Endothelial cell of umbilical vein (primary cell): ENCODE measurements around the gene DCTD. TPM values are rescaled to one million over a fixed set of nuclear protein-coding genes. Genes with fewer than 3 reads are reported as not detected.

Experiments used
- BruUV-seq: library from RNA; stranded (reverse); fragments of 400-500 nt; replicated peaks from 2 replicates; lab custom pipeline; 2021; lab: Mats Ljungman, UMichigan
- CTCF ChIA-PET: fragments of 300-600, 350-600 bp; sonication (Branson Sonifier 250); formaldehyde crosslinking; loops from one replicate; lab custom pipeline; 2021; ENCODE audit warnings: antibody characterized with exemption, inconsistent platforms; lab: Charles Lee
- POLR2A ChIA-PET: fragments of 300-600, 350-600 bp; sonication (Branson Sonifier 250); formaldehyde crosslinking; loops from one replicate; lab custom pipeline; 2021; ENCODE audit warnings: antibody characterized with exemption, inconsistent platforms; lab: Charles Lee
- DNase-seq: peaks from one replicate; pipeline ENCODE4 v3.0.0-alpha.2; 2011; ENCODE audit warnings: low read depth, low spot score
- FAIRE-seq: peaks from 2 replicates; lab custom pipeline; 2011; peaks lifted over from hg19 to GRCh38; lab: Jason Lieb, UNC
- H2AFZ ChIP-seq: 2 replicates; pipeline ENCODE4 v1.6.0; 2012; ENCODE audit warnings: low read depth, low read length, control low read depth, inconsistent platforms
- H3K27ac ChIP-seq: 2 replicates; pipeline ENCODE4 v1.5.1; 2011; ENCODE audit warnings: low read depth, mild to moderate bottlenecking, control low read depth, low read length, moderate library complexity; ENCODE audit not compliant: insufficient read depth
- H3K27me3 ChIP-seq, 2 experiments: 2 replicates each; pipeline versions ENCODE4 v1.6.0 to v1.6.1; 2011; ENCODE audit warnings: low read length in 2 of 2, mixed read lengths in 1 of 2; ENCODE audit not compliant: control insufficient read depth in 2 of 2, insufficient read depth in 2 of 2
- H3K36me3 ChIP-seq, 2 experiments: 2 replicates in 1 of 2; 3 replicates in 1 of 2; pipeline ENCODE4 v1.5.1; 2011; ENCODE audit warnings: low read length in 2 of 2, mild to moderate bottlenecking in 1 of 2, moderate library complexity in 1 of 2; ENCODE audit not compliant: control insufficient read depth in 2 of 2, insufficient read depth in 2 of 2; ENCODE audit errors: extremely low read depth in 1 of 2
- H3K4me1 ChIP-seq: 3 replicates; pipeline ENCODE4 v1.5.1; 2011; ENCODE audit warnings: mild to moderate bottlenecking, low read length; ENCODE audit not compliant: control insufficient read depth, insufficient read depth; ENCODE audit errors: extremely low read depth
- H3K4me2 ChIP-seq: 2 replicates; pipeline ENCODE4 v1.6.1; 2011; ENCODE audit warnings: low read length, control low read depth, mixed read lengths; ENCODE audit not compliant: insufficient read depth
- H3K4me3 ChIP-seq, 3 experiments: fragments of 200-600 bp in 1 of 3; sonication (generic), shearing (Covaris generic) in 1 of 3; replicated peaks in 1 of 3; 2 replicates each; pipeline ENCODE4 v1.5.1; 2011 to 2016; ENCODE audit warnings: control low read depth in 3 of 3, low read length in 3 of 3, mild to moderate bottlenecking in 2 of 3, inconsistent platforms in 1 of 3, low read depth in 1 of 3, moderate library complexity in 1 of 3; ENCODE audit not compliant: insufficient read depth in 1 of 3
- H3K79me2 ChIP-seq: 2 replicates; pipeline ENCODE4 v1.6.0; 2012; ENCODE audit warnings: low read length, inconsistent platforms; ENCODE audit not compliant: control insufficient read depth, insufficient read depth
- H3K9ac ChIP-seq: replicated peaks from 2 replicates; pipeline ENCODE3; 2011; ENCODE audit warnings: low read length, control low read depth; ENCODE audit not compliant: insufficient read depth; ENCODE audit errors: extremely low read depth
- H3K9me1 ChIP-seq: replicated peaks from 3 replicates; pipeline ENCODE4 v1.6.0; 2011; ENCODE audit warnings: mild to moderate bottlenecking, low read length; ENCODE audit not compliant: control insufficient read depth, insufficient read depth; ENCODE audit errors: extremely low read depth
- H3K9me3 ChIP-seq: replicated peaks from 2 replicates; pipeline ENCODE4 v1.5.1; 2012; ENCODE audit warnings: low read length, inconsistent platforms; ENCODE audit not compliant: control insufficient read depth, insufficient read depth
- H4K20me1 ChIP-seq: replicated peaks from 2 replicates; pipeline ENCODE3; 2011; ENCODE audit warnings: mild to moderate bottlenecking, low read length; ENCODE audit not compliant: control insufficient read depth, insufficient read depth; ENCODE audit errors: extremely low read depth
- CTCF ChIP-seq, 2 donors: IDR thresholded peaks; 1 replicate in 1 of 2; 2 replicates in 1 of 2; pipeline ENCODE4 v1.5.1; 2011; ENCODE audit warnings: low read length in 2 of 2, mild to moderate bottlenecking in 2 of 2, moderate library complexity in 2 of 2, control low read depth in 1 of 2, inconsistent platforms in 1 of 2, low read depth in 1 of 2; ENCODE audit not compliant: insufficient read depth in 1 of 2; ENCODE audit errors: extremely low read depth in 1 of 2
- GATA2 ChIP-seq: IDR thresholded peaks from 2 replicates; pipeline ENCODE4 v1.7.0; 2011; ENCODE audit warnings: low read depth, mild to moderate bottlenecking, moderate library complexity, mixed read lengths, low read length; ENCODE audit not compliant: insufficient read length, insufficient read depth
- JUN ChIP-seq: IDR thresholded peaks from 2 replicates; pipeline ENCODE4 v1.6.1; 2011; ENCODE audit warnings: borderline replicate concordance, low read depth; ENCODE audit not compliant: insufficient read length, insufficient read depth
- MAX ChIP-seq: IDR thresholded peaks from 2 replicates; pipeline ENCODE4 v1.6.1; 2011; ENCODE audit not compliant: insufficient read depth, insufficient read length
- MYC ChIP-seq: IDR thresholded peaks from one replicate; pipeline ENCODE4 v1.6.1; 2011; ENCODE audit warnings: mild to moderate bottlenecking, low read depth, low read length
- POLR2A ChIP-seq: IDR thresholded peaks from 2 replicates; pipeline ENCODE4 v1.6.1; 2012; ENCODE audit warnings: low read depth, mild to moderate bottlenecking, control low read depth, low read length
- dilution Hi-C: fragments of 300-500 bp; cut with MboI; formaldehyde crosslinking; loops from one replicate; pipeline ENCODE4 v1.15.0; 2019; ENCODE audit warnings: low sequenced_read_pairs; ENCODE audit not compliant: extremely low pct_ligation_motif_present
- intact Hi-C: fragments of 100-400 bp; cut with micrococcal nuclease; formaldehyde crosslinking; loops from one replicate; pipeline ENCODE4 v1.10.0; 2022
- polyA plus RNA-seq, 4 experiments: library from polyadenylated mRNA; depleted of rRNA in 3 of 4; stranded (reverse) in 3 of 4; unstranded in 1 of 4; fragments of >200 nt; gene quantifications; 2 replicates each; pipeline versions ENCODE4 v1.2.1 to v1.2.3, GENCODE V29; 2011 to 2012; ENCODE audit warnings: missing spikeins in 1 of 4
- total RNA-seq: library from RNA; stranded (reverse); gene quantifications from 2 replicates; pipeline ENCODE4 v1.2.3, GENCODE V29; 2021

DCTD gene
- total and polyA plus RNA-seq, 2 donors (not counting 3 experiments of a cell fraction or from before 2014, with no cell fraction given), result 105 to 111 TPM

- BruUV-seq, result no TSS peak
- ChIA-PET POLR2A (no interaction called here), CTCF (interaction anchor here (1.3 to 1.5 kb wide), 2 partner anchors 14 to 331 kb away, joined by 3 to 4 read pairs; no protein-coding TSS in a partner anchor)
- Histone ChIP-seq H3K4me3 (no peak overlapping the region), H3K4me1 (no peaks in the 10 kb centered on the region), H3K9me1 (no peaks in the 10 kb centered on the region), H3K9ac (no peak overlapping the region), H3K27ac (no peak overlapping the region), H3K27me3 (peaks cover 3 to 4% of the 10 kb centered on the region in 2 experiments), H4K20me1 (no peaks in the 10 kb centered on the region), H3K4me2 (no peak overlapping the region), H3K9me3 (no peaks in the 10 kb centered on the region), H3K36me3 (no peaks in the 10 kb centered on the region), H2AFZ (no peak overlapping the region), H3K79me2 (no peaks in the 10 kb centered on the region)
- intact Hi-C loops (no loop called here), dilution Hi-C loops (no loop called here)
- DNase-seq (no peak), FAIRE-seq (no peak)
- TF ChIP-seq MAX (no peak), JUN (no peak), CTCF (IDR thresholded peaks at IDR 0.05; ENCODE audit: extremely low read depth in 1 of 2, insufficient read depth in 1 of 2, low read depth in 1 of 2, low read length in 2 of 2) (no peak), MYC (no peak), POLR2A (no peak), GATA2 (no peak)
Measured at GRCh38 chr4:182931691-182932345, 14.6 kb upstream of the DCTD start.
